Measurements from ENCODE around the gene SP6. TPM values are rescaled to one million over a fixed set of nuclear protein-coding genes. Genes with fewer than 3 reads are reported as not detected.

Gene SP6
- total and polyA plus RNA-seq, 2 of the 4 experiments (the other 2 are of a cell fraction): under 0.01 to 0.31 TPM

- no peak overlapping the region for H2AK5ac ChIP-seq (ENCODE audit: low read depth, low read length)
- H3K4me3 ChIP-seq (ENCODE audit: insufficient read depth, low read depth, low read length): no peak overlapping the region
- dilution Hi-C loops (cut with HindIII; ENCODE audit: low sequenced_read_pairs, unreplicated experiment) (no loop called here), intact Hi-C loops (cut with micrococcal nuclease) (no loop called here), in situ Hi-C loops (cut with MboI; ENCODE audit: low sequenced_read_pairs) (no loop called here)
- peaks cover 55% of the 10 kb centered on the region for H3K36me3 ChIP-seq (ENCODE audit: control insufficient read depth, insufficient read depth, low read length)
- H3K4me1 ChIP-seq (ENCODE audit: control insufficient read depth, insufficient read depth, low read length): peaks cover 11% of the 10 kb centered on the region; the same call in 1 of the 2 replicates
- WGBS, 2 experiments (ENCODE audit: extremely low coverage in 2 of 2, insufficient read length in 1 of 2): 67% methylated on average over 1 of the region's 11 CpGs; no CpG with 5 or more reads in 1 of the 2 experiments
- no peak overlapping the region for H2BK5ac ChIP-seq (ENCODE audit: low read depth, low read length, poor library complexity, severe bottlenecking)
- TF ChIP-seq POLR2A (IDR thresholded peaks at IDR 0.05; ENCODE audit: low read depth, low read length) (no peak), CHD1 (IDR thresholded peaks at IDR 0.05; ENCODE audit: low read depth, low read length) (no peak), MXI1 (IDR thresholded peaks at IDR 0.05; ENCODE audit: borderline replicate concordance, low read depth, low read length) (no peak), MAFK (IDR thresholded peaks at IDR 0.05; ENCODE audit: low read depth, low read length) (no peak), CEBPB (IDR thresholded peaks at IDR 0.05; ENCODE audit: low read depth, low read length) (no peak), RFX5 (IDR thresholded peaks at IDR 0.05; ENCODE audit: low read depth, low read length) (no peak)
- H3K9me1 ChIP-seq (ENCODE audit: insufficient read depth, low read length): 0 out of 2 replicates have a peak, but pooled peaks cover 4% of the 10 kb centered on the region
- H3K4ac ChIP-seq (ENCODE audit: low read depth, low read length): no peak overlapping the region
- H3K9ac ChIP-seq (ENCODE audit: low read depth, low read length): no peak overlapping the region
- no peak overlapping the region for H2BK20ac ChIP-seq (ENCODE audit: low read depth, low read length)
- DNase-seq (no peak), ATAC-seq (ENCODE audit: low read depth) (no peak)
- H3K14ac ChIP-seq (replicated peaks; ENCODE audit: low read depth, low read length): no peak overlapping the region
- H3K18ac ChIP-seq (ENCODE audit: low read depth, low read length): no peak overlapping the region
- H3K79me1 ChIP-seq (ENCODE audit: low read depth in 1 of 2, low read length in 2 of 2): peaks cover 0 to 17% of the 10 kb centered on the region in 2 experiments; a peak in 1 of 4 replicates
- H2AK9ac ChIP-seq (replicated peaks; ENCODE audit: low read depth, low read length, poor library complexity): no peak overlapping the region
- no peaks in the 10 kb centered on the region for H3K9me3 ChIP-seq (ENCODE audit: control insufficient read depth, insufficient read depth, low read length)
- POLR2A ChIA-PET (ENCODE audit: unreplicated experiment): interaction anchor here (0.5 kb wide), 1 partner anchor 296 kb away, joined by 3 read pairs; no protein-coding TSS in a partner anchor
- H3K56ac ChIP-seq (ENCODE audit: extremely low read depth, insufficient read depth, low read length): no peak overlapping the region
- no peaks in the 10 kb centered on the region; the same call in 1 of the 2 replicates for H4K20me1 ChIP-seq (ENCODE audit: insufficient read depth, low read length)
- no peak overlapping the region for H4K91ac ChIP-seq (ENCODE audit: insufficient read depth, low read depth, low read length)
- no peak overlapping the region for H4K5ac ChIP-seq (ENCODE audit: low read depth, low read length)
- H2BK120ac ChIP-seq (ENCODE audit: low read depth, low read length): no peak overlapping the region
- H2AFZ ChIP-seq (replicated peaks; ENCODE audit: low read length, poor library complexity): no peak overlapping the region
- no peak overlapping the region for H3K23ac ChIP-seq (ENCODE audit: low read depth, low read length)
- H4K8ac ChIP-seq (ENCODE audit: low read depth in 2 of 2, low read length in 2 of 2): no peak overlapping the region
- H3K27ac ChIP-seq (ENCODE audit: insufficient read depth, low read length): no peak overlapping the region
- BruUV-seq (replicated peaks): no TSS peak
- CTCF ChIA-PET: no interaction called here
- no peak overlapping the region for H2BK15ac ChIP-seq (ENCODE audit: low read depth, low read length)
- H3K27me3 ChIP-seq (ENCODE audit: control insufficient read depth, insufficient read depth, low read length): no peaks in the 10 kb centered on the region
- no peak overlapping the region for H3K4me2 ChIP-seq (ENCODE audit: low read depth, low read length)
Observed at GRCh38 chr17:47818002-47818695, 32.8 kb downstream of the SP6 start.
